ENCODE results near the gene TMEM176B.

The TMEM176B gene

DNA sequence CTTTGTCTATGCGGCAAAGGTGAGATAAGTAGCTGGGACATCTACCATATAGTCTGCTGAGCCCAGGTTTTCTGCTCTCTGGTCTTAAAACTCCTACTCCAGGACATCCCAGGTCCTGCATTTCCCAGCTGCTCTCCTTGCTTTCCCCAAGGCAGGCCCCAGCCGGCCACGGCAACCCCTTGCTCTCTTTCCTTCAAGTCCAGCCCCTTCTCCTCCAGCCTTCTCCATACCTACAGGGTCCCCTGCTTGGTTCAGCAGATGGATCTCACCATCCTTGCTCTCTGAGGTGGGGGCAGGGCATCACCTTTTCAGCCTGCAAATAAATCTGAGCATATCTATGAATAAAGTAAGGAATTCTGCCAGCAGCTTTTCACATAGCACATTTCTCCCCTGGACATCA is 54.3 kb downstream of the TMEM176B start:
- Histone ChIP-seq H4K12ac (ENCODE audit: low read depth, low read length) (no peak overlapping the region), H3K14ac (ENCODE audit: low read length) (no peak overlapping the region), H3K4me3 (ENCODE audit: low read depth, low read length) (no peak overlapping the region), H3K18ac (ENCODE audit: low read length) (no peak overlapping the region), H2BK120ac (ENCODE audit: insufficient read depth, low read length, poor library complexity) (no peak overlapping the region), H2BK12ac (ENCODE audit: low read length) (no peak overlapping the region), H3K23ac (ENCODE audit: low read length) (no peak overlapping the region), H3K9ac (ENCODE audit: low read length) (no peak overlapping the region), H2AK5ac (ENCODE audit: low read length) (no peak overlapping the region), H3K4me1 (ENCODE audit: control insufficient read depth in 1 of 2, insufficient read depth in 2 of 2, low read length in 2 of 2) (no peaks in the 10 kb centered on the region), H2BK5ac (ENCODE audit: low read depth, low read length, poor library complexity) (no peak overlapping the region), H3K79me1 (ENCODE audit: low read length) (no peaks in the 10 kb centered on the region), H4K8ac (ENCODE audit: low read depth, low read length) (no peak overlapping the region), H3K4ac (ENCODE audit: low read depth, low read length) (no peak overlapping the region), H4K91ac (ENCODE audit: low read depth, low read length) (no peak overlapping the region), H3K4me2 (ENCODE audit: low read length) (no peak overlapping the region), H3K27ac (ENCODE audit: low read depth, low read length) (no peak overlapping the region), H3K9me3 (ENCODE audit: insufficient read depth, low read depth, low read length) (peaks cover 3% of the 10 kb centered on the region), H3K27me3 (ENCODE audit: insufficient read depth, low read length) (peaks cover 2% of the 10 kb centered on the region), H3K79me2 (ENCODE audit: control insufficient read depth, insufficient read depth, low read length, poor library complexity) (no peaks in the 10 kb centered on the region), H3K36me3 (ENCODE audit: control insufficient read depth in 1 of 2, insufficient read depth in 2 of 2, low read length in 2 of 2) (no peaks in the 10 kb centered on the region), H2AFZ (ENCODE audit: insufficient read depth, low read length, poor library complexity) (no peak overlapping the region)
- WGBS (ENCODE audit: extremely low coverage, insufficient coverage, insufficient read length) = no CpG with 5 or more reads among the region's 3 CpGs
- no peak for DNase-seq

DNA sequence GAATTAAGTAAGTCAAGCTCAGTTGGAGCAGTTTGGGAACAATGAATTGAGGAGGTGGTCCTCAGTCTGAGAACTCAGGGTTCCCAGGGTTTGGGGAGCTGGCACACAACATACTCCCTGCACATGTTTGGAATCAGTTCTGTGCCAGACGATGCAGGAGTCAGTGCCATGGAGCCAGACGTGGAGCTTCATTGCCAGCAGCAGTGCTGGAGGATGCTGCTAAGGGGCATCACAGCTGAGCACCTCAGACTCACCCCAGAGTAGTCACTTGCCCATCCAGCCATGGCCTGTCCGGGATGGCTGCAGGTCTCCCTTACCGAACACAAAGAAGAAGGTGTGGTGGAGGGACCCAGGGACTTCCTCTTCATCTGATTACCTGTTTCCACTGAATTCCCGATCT is 55.1 kb downstream of the TMEM176B start:
- Histone ChIP-seq H3K4ac (ENCODE audit: low read depth, low read length) (no peak overlapping the region), H3K4me2 (ENCODE audit: low read length) (no peak overlapping the region), H3K4me1 (ENCODE audit: control insufficient read depth in 1 of 2, insufficient read depth in 2 of 2, low read length in 2 of 2) (no peaks in the 10 kb centered on the region), H3K27me3 (ENCODE audit: insufficient read depth, low read length) (peaks cover 2% of the 10 kb centered on the region), H3K36me3 (ENCODE audit: control insufficient read depth in 1 of 2, insufficient read depth in 2 of 2, low read length in 2 of 2) (no peaks in the 10 kb centered on the region), H4K8ac (ENCODE audit: low read depth, low read length) (no peak overlapping the region), H2BK5ac (ENCODE audit: low read depth, low read length, poor library complexity) (no peak overlapping the region), H4K12ac (ENCODE audit: low read depth, low read length) (no peak overlapping the region), H3K79me2 (ENCODE audit: control insufficient read depth, insufficient read depth, low read length, poor library complexity) (no peaks in the 10 kb centered on the region), H2BK120ac (ENCODE audit: insufficient read depth, low read length, poor library complexity) (no peak overlapping the region), H2AFZ (ENCODE audit: insufficient read depth, low read length, poor library complexity) (no peak overlapping the region), H4K91ac (ENCODE audit: low read depth, low read length) (no peak overlapping the region), H3K14ac (ENCODE audit: low read length) (no peak overlapping the region), H3K23ac (ENCODE audit: low read length) (no peak overlapping the region), H2AK5ac (ENCODE audit: low read length) (no peak overlapping the region), H3K9ac (ENCODE audit: low read length) (no peak overlapping the region), H3K79me1 (ENCODE audit: low read length) (no peaks in the 10 kb centered on the region), H2BK12ac (ENCODE audit: low read length) (no peak overlapping the region), H3K4me3 (ENCODE audit: low read depth, low read length) (no peak overlapping the region), H3K27ac (ENCODE audit: low read depth, low read length) (no peak overlapping the region), H3K9me3 (ENCODE audit: insufficient read depth, low read depth, low read length) (peaks cover 3% of the 10 kb centered on the region), H3K18ac (ENCODE audit: low read length) (no peak overlapping the region)
- no CpG with 5 or more reads among the region's 5 CpGs for WGBS (ENCODE audit: extremely low coverage, insufficient coverage, insufficient read length)
- no peak for DNase-seq

DNA sequence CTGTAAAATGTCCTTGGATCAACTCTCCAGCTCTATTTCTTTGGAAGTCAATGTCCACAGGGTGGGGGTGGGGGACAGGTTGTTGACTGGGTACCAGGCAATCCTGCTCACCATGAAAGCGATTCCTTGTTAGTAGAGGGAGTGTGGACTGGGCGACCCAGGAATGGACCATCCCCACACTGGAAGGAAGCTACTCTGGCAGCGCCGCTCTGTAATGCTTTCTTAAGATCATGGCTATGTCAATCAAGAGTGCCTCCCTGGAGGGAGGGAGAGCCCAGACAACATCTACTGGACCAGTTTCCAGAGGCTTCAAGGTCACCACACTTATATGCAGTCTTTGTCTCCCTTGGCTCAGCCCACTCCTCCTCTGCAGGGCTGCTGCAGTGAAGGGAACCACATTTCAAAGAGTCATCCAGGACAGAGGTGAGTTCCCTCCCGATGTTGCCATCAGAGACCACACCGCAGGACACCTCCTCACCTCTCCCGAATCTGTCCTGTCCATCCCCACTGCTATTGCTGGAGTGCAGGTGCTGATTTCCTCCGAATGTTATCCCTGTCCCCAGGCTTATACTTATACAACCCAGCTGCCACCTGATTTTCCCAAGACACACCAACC is 56.0 kb downstream of the TMEM176B start:
- no peak overlapping the region for H2AFZ ChIP-seq (ENCODE audit: insufficient read depth, low read length, poor library complexity)
- H3K36me3 ChIP-seq (ENCODE audit: control insufficient read depth in 1 of 2, insufficient read depth in 2 of 2, low read length in 2 of 2) = no peaks in the 10 kb centered on the region
- H3K27me3 ChIP-seq (ENCODE audit: insufficient read depth, low read length) = peaks cover 2% of the 10 kb centered on the region
- H3K79me1 ChIP-seq (ENCODE audit: low read length) = no peaks in the 10 kb centered on the region
- no peak for DNase-seq
- no peak overlapping the region for H2AK5ac ChIP-seq (ENCODE audit: low read length)
- no peak overlapping the region for H3K14ac ChIP-seq (ENCODE audit: low read length)
- H2BK120ac ChIP-seq (ENCODE audit: insufficient read depth, low read length, poor library complexity) = no peak overlapping the region
- H3K23ac ChIP-seq (ENCODE audit: low read length) = no peak overlapping the region
- no CpG with 5 or more reads among the region's 8 CpGs for WGBS (ENCODE audit: extremely low coverage, insufficient coverage, insufficient read length)
- H2BK5ac ChIP-seq (ENCODE audit: low read depth, low read length, poor library complexity) = no peak overlapping the region
- H4K91ac ChIP-seq (ENCODE audit: low read depth, low read length) = no peak overlapping the region
- H2BK12ac ChIP-seq (ENCODE audit: low read length) = no peak overlapping the region
- H3K4me3 ChIP-seq (ENCODE audit: low read depth, low read length) = no peak overlapping the region
- no peak overlapping the region for H3K18ac ChIP-seq (ENCODE audit: low read length)
- H4K12ac ChIP-seq (ENCODE audit: low read depth, low read length) = no peak overlapping the region
- no peak overlapping the region for H3K27ac ChIP-seq (ENCODE audit: low read depth, low read length)
- H3K4ac ChIP-seq (ENCODE audit: low read depth, low read length) = no peak overlapping the region
- no peak overlapping the region for H3K9ac ChIP-seq (ENCODE audit: low read length)
- no peak overlapping the region for H3K4me2 ChIP-seq (ENCODE audit: low read length)
- peaks cover 3% of the 10 kb centered on the region for H3K9me3 ChIP-seq (ENCODE audit: insufficient read depth, low read depth, low read length)
- no peaks in the 10 kb centered on the region for H3K4me1 ChIP-seq (ENCODE audit: control insufficient read depth in 1 of 2, insufficient read depth in 2 of 2, low read length in 2 of 2)
- H3K79me2 ChIP-seq (ENCODE audit: control insufficient read depth, insufficient read depth, low read length, poor library complexity) = no peaks in the 10 kb centered on the region
- H4K8ac ChIP-seq (ENCODE audit: low read depth, low read length) = no peak overlapping the region

DNA sequence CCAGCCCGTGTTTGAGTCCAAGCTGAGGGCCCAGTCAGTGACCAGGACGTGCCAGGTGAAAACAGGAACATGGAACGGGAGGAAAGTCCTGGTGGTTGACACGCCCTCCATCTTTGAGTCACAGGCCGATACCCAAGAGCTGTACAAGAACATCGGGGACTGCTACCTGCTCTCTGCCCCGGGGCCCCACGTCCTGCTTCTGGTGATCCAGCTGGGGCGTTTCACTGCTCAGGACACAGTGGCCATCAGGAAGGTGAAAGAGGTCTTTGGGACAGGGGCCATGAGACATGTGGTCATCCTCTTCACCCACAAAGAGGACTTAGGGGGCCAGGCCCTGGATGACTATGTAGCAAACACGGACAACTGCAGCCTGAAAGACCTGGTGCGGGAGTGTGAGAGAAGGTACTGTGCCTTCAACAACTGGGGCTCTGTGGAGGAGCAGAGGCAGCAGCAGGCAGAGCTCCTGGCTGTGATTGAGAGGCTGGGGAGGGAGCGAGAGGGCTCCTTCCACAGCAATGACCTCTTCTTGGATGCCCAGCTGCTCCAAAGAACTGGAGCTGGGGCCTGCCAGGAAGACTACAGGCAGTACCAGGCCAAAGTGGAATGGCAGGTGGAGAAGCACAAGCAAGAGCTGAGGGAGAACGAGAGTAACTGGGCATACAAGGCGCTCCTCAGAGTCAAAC is 57.7 kb downstream of the TMEM176B start:
- Histone ChIP-seq H3K27ac (ENCODE audit: low read depth, low read length) (no peak overlapping the region), H2AFZ (ENCODE audit: insufficient read depth, low read length, poor library complexity) (no peak overlapping the region), H4K12ac (ENCODE audit: low read depth, low read length) (no peak overlapping the region), H3K14ac (ENCODE audit: low read length) (no peak overlapping the region), H2BK5ac (ENCODE audit: low read depth, low read length, poor library complexity) (no peak overlapping the region), H3K36me3 (ENCODE audit: control insufficient read depth in 1 of 2, insufficient read depth in 2 of 2, low read length in 2 of 2) (no peaks in the 10 kb centered on the region), H2BK120ac (ENCODE audit: insufficient read depth, low read length, poor library complexity) (no peak overlapping the region), H3K4me3 (ENCODE audit: low read depth, low read length) (no peak overlapping the region), H3K79me2 (ENCODE audit: control insufficient read depth, insufficient read depth, low read length, poor library complexity) (no peaks in the 10 kb centered on the region), H3K27me3 (ENCODE audit: insufficient read depth, low read length) (peaks cover 5% of the 10 kb centered on the region), H4K8ac (ENCODE audit: low read depth, low read length) (no peak overlapping the region), H3K4ac (ENCODE audit: low read depth, low read length) (no peak overlapping the region), H3K79me1 (ENCODE audit: low read length) (no peaks in the 10 kb centered on the region), H3K18ac (ENCODE audit: low read length) (no peak overlapping the region), H3K4me1 (ENCODE audit: control insufficient read depth in 1 of 2, insufficient read depth in 2 of 2, low read length in 2 of 2) (no peaks in the 10 kb centered on the region), H4K91ac (ENCODE audit: low read depth, low read length) (no peak overlapping the region), H3K9me3 (ENCODE audit: insufficient read depth, low read depth, low read length) (peaks cover 3% of the 10 kb centered on the region), H3K23ac (ENCODE audit: low read length) (no peak overlapping the region), H2AK5ac (ENCODE audit: low read length) (no peak overlapping the region), H3K4me2 (ENCODE audit: low read length) (no peak overlapping the region), H2BK12ac (ENCODE audit: low read length) (no peak overlapping the region), H3K9ac (ENCODE audit: low read length) (no peak overlapping the region)
- DNase-seq = no peak
- no CpG with 5 or more reads among the region's 14 CpGs for WGBS (ENCODE audit: extremely low coverage, insufficient coverage, insufficient read length)
